ACHN (cell line): ENCODE measurements around the gene SLC5A7.

Source experiments
- DNase-seq: peaks from one replicate; pipeline ENCODE4 v3.0.0-alpha.2; 2015
- in situ Hi-C: cut with HindIII; loops from 2 replicates; pipeline ENCODE4 v1.10.0; 2017; ENCODE audit warnings: low sequenced_read_pairs, low pct_ligation_motif_present, low pct_unique_long_range_greater_than_20kb

The SLC5A7 gene

GRCh38 chr2:108058576-108059137, 72.3 kb downstream of the SLC5A7 start:
- in situ Hi-C loops: no loop called here
- DNase-seq: no peak

- no peak for DNase-seq
- in situ Hi-C loops: no loop called here
Measured at GRCh38 chr2:108061439-108062042, 75.2 kb downstream of the SLC5A7 start.
